K562 (cell line): ENCODE data around the gene NRTN. TPM values are rescaled to one million over a fixed set of nuclear protein-coding genes. Genes with fewer than 3 reads are reported as not detected.
A peak's percentile ranks its signal among the peaks of the same experiment; 100 is the strongest.

Source experiments
- ATAC-seq: fragments of 200-7000 bp; cut with Tn5 transposase; 3 replicates; pipeline ENCODE4 v1.9.1; 2020; ENCODE audit warnings: moderate library complexity
- BruUV-seq: library from RNA; stranded (reverse); fragments of 400-500 nt; replicated peaks from 2 replicates; lab custom pipeline; 2021; lab: Mats Ljungman, UMichigan
- CTCF ChIA-PET: fragments of 300-600 bp; formaldehyde crosslinking; extraction: SDS; loops from one replicate; lab custom pipeline; 2021; ENCODE audit warnings: low intra/inter-chr PET ratio; lab: Yijun Ruan, JAX
- POLR2A ChIA-PET: fragments of 300-600, 350-650 bp; sonication (Branson Sonifier 250); formaldehyde crosslinking; extraction: SDS; loops from one replicate; lab custom pipeline; 2021; ENCODE audit warnings: antibody characterized with exemption, inconsistent platforms; lab: Yijun Ruan, JAX
- DNase-seq, 4 experiments: peaks; one replicate each; pipeline versions ENCODE4 v3.0.0 to v3.0.0-alpha.2; 2011 to 2018; ENCODE audit warnings: low spot score in 3 of 4, mixed read lengths in 3 of 4; ENCODE audit errors: extremely low read depth in 1 of 4
- FAIRE-seq: peaks from 2 replicates; lab custom pipeline; 2011; peaks lifted over from hg19 to GRCh38; lab: Jason Lieb, UNC
- H2AFZ ChIP-seq: 2 replicates; pipeline ENCODE4 v1.6.0; 2011; ENCODE audit warnings: low read depth, low read length, control low read depth, inconsistent platforms
- H3K27ac ChIP-seq: fragments of 200-600 bp; 3 replicates; pipeline ENCODE4 v1.8.0; 2011; ENCODE audit warnings: low read depth, mild to moderate bottlenecking, control low read depth, inconsistent platforms, low read length, moderate library complexity, mixed read lengths; ENCODE audit errors: extremely low read depth
- H3K27me3 ChIP-seq, 2 experiments: fragments of 300-600 bp in 1 of 2; 2 replicates in 1 of 2; 3 replicates in 1 of 2; pipeline versions ENCODE4 v1.6.0 to v1.8.0; 2011; ENCODE audit warnings: inconsistent platforms in 2 of 2, low read length in 2 of 2, mild to moderate bottlenecking in 1 of 2, mixed read lengths in 1 of 2, moderate library complexity in 1 of 2; ENCODE audit not compliant: control insufficient read depth in 2 of 2, insufficient read depth in 2 of 2
- H3K36me3 ChIP-seq: fragments of 300-600 bp; 3 replicates; pipeline ENCODE4 v1.8.0; 2011; ENCODE audit warnings: mild to moderate bottlenecking, low read length, inconsistent platforms; ENCODE audit not compliant: control insufficient read depth, insufficient read depth
- H3K4me1 ChIP-seq, 2 experiments: fragments of 200-600 bp in 1 of 2; replicated peaks in 1 of 2; 2 replicates in 1 of 2; 3 replicates in 1 of 2; pipeline versions ENCODE4 v1.5.1 to v1.8.0; 2011; ENCODE audit warnings: inconsistent platforms in 2 of 2, low read length in 2 of 2, mild to moderate bottlenecking in 1 of 2, mixed read lengths in 1 of 2, moderate library complexity in 1 of 2; ENCODE audit not compliant: control insufficient read depth in 2 of 2, insufficient read depth in 2 of 2
- H3K4me2 ChIP-seq: 2 replicates; pipeline ENCODE4 v1.6.1; 2011; ENCODE audit warnings: low read length, control low read depth, inconsistent platforms, mixed read lengths; ENCODE audit not compliant: insufficient read depth
- H3K4me3 ChIP-seq: fragments of 200-600 bp; sonication (generic), shearing (Covaris generic); 2 replicates; pipeline ENCODE4 v1.5.1; 2016; ENCODE audit warnings: control low read depth, inconsistent platforms
- H3K79me2 ChIP-seq: fragments of 200-600 bp; 3 replicates; pipeline ENCODE4 v1.8.0; 2011; ENCODE audit warnings: low read length, inconsistent platforms; ENCODE audit not compliant: control insufficient read depth, insufficient read depth
- H3K9ac ChIP-seq, 2 experiments: 2 replicates each; pipeline versions ENCODE4 v1.6.0 to v1.6.1; 2011; ENCODE audit warnings: low read depth in 2 of 2, low read length in 2 of 2, control low read depth in 1 of 2, inconsistent platforms in 1 of 2, mild to moderate bottlenecking in 1 of 2, mixed read lengths in 1 of 2; ENCODE audit not compliant: insufficient read depth in 1 of 2
- H3K9me1 ChIP-seq: one replicate; pipeline ENCODE4 v1.6.0; 2011; ENCODE audit warnings: inconsistent platforms, mild to moderate bottlenecking, low read length, moderate library complexity; ENCODE audit not compliant: control insufficient read depth, insufficient read depth
- H3K9me3 ChIP-seq: replicated peaks from 2 replicates; pipeline ENCODE4 v1.5.1; 2011; ENCODE audit warnings: low read depth, low read length, inconsistent platforms; ENCODE audit not compliant: control insufficient read depth, insufficient read depth
- H4K20me1 ChIP-seq: replicated peaks from 2 replicates; pipeline ENCODE4 v1.6.1; 2011; ENCODE audit warnings: low read length, inconsistent platforms, mixed read lengths; ENCODE audit not compliant: control insufficient read depth, insufficient read depth
- ARID1B ChIP-seq: fragments of 450-650 bp; IDR thresholded peaks from 2 replicates; pipeline ENCODE4 v1.6.1; 2016; ENCODE audit warnings: antibody characterized with exemption, mild to moderate bottlenecking, inconsistent platforms
- GABPB2 ChIP-seq: fragments of 250-450 bp; sonication (Bioruptor Pico); conservative IDR thresholded peaks from 2 replicates; pipeline ENCODE4 v1.5.1; 2021; ENCODE audit warnings: mild to moderate bottlenecking
- PHF8 ChIP-seq: fragments of 200-600 bp; sonication (generic); IDR thresholded peaks from 2 replicates; pipeline ENCODE4 v1.6.1; 2012; ENCODE audit warnings: mixed run types, mild to moderate bottlenecking, inconsistent platforms, low read length, moderate library complexity, borderline replicate concordance
- POLR2G ChIP-seq: fragments of 200-400 bp; formaldehyde crosslinking; IDR thresholded peaks from 2 replicates; pipeline ENCODE4 v1.6.1; 2017; ENCODE audit warnings: low read depth, mild to moderate bottlenecking, antibody characterized with exemption, low read length, moderate library complexity
- STAT5A ChIP-seq: IDR thresholded peaks from 2 replicates; pipeline ENCODE4 v1.6.1; 2012; ENCODE audit warnings: low read length, inconsistent platforms, borderline replicate concordance
- ZBTB33 ChIP-seq: sonication (generic); formaldehyde crosslinking; IDR thresholded peaks from 2 replicates; pipeline ENCODE4 v1.8.1; 2023; ENCODE audit warnings: mild to moderate bottlenecking, missing genetic modification reagents
- ZNF140 ChIP-seq: fragments of 250-450 bp; sonication (Bioruptor Pico); IDR thresholded peaks from 2 replicates; pipeline ENCODE4 v1.8.0; 2021; ENCODE audit warnings: moderate library complexity, mild to moderate bottlenecking, inconsistent platforms
- WGBS: fragments of 100-300 bp; shearing (Covaris generic); methylation state at CpG from one replicate; pipeline ENCODE4 v1.1.6; 2016; ENCODE audit warnings: low coverage, mixed read lengths; ENCODE audit not compliant: insufficient coverage; ENCODE audit errors: missing lambda C conversion rate; 5-methylcytosine and 5-hydroxymethylcytosine counted together
- in situ Hi-C: fragments of 300-500 bp; cut with MboI; formaldehyde crosslinking; loops from 4 replicates; pipeline ENCODE4 v1.15.0; 2018; ENCODE audit warnings: inconsistent platforms, mixed read lengths
- intact Hi-C: fragments of 100-400 bp; cut with micrococcal nuclease; formaldehyde crosslinking; loops from 2 replicates; pipeline ENCODE4 v1.14.2; 2022
- polyA plus RNA-seq, 8 experiments: library from polyadenylated mRNA; depleted of rRNA in 4 of 8; stranded (reverse) in 5 of 8; unstranded in 3 of 8; fragments of >200 nt; fragmentation: Nextera tagmentation in 2 of 8; fragmentation: Illumina TruSeq in 1 of 8; extraction: Ambion mirVana in 2 of 8; extraction: Trizol in 1 of 8; gene quantifications; 2 replicates each; pipeline versions ENCODE4 v1.2.1 to v1.2.3, GENCODE V29; 2011 to 2014; ENCODE audit warnings: inconsistent platforms in 1 of 8, missing spikeins in 1 of 8
- total RNA-seq, 7 experiments: library from RNA; depleted of rRNA in 6 of 7; stranded (reverse); fragments of >200 nt in 6 of 7; fragmentation: Illumina TruSeq in 2 of 7; extraction: Trizol in 2 of 7; gene quantifications; 2 replicates each; pipeline versions ENCODE4 v1.2.1 to v1.2.3, GENCODE V29; 2011 to 2021; ENCODE audit warnings: low replicate concordance in 1 of 7

The NRTN gene
- total and polyA plus RNA-seq, 9 of the 15 experiments (the other 6 are each of a cell fraction or from before 2014, with no cell fraction given): 0.62 to 8.1 (median 1.6) TPM; not detected in 2

- TF ChIP-seq PHF8: no peak
- TF ChIP-seq GABPB2: no peak
- no peak for TF ChIP-seq ARID1B
- TF ChIP-seq ZNF140 (CRISPR knock-in tag): no peak
These were observed 19.4 kb upstream of the NRTN start (continued) for GRCh38 chr19:5785423-5785822.

GRCh38 chr19:5786593-5787408 is 18.1 kb upstream of the NRTN start:
- in situ Hi-C loops: no loop called here
- H2AFZ ChIP-seq: no peak overlapping the region
- no peak overlapping the region for H3K4me2 ChIP-seq
- H3K27me3 ChIP-seq: no peaks in the 10 kb centered on the region
- DNase-seq (no peak), FAIRE-seq (no peak), ATAC-seq (no peak)
- peak overlapping the region in 1 of 2 experiments; percentile 52; a peak in 1 of 4 replicates for H3K9ac ChIP-seq
- H3K4me3 ChIP-seq: no peak overlapping the region
- peaks cover 2 to 69% of the 10 kb centered on the region in 2 experiments; a peak in 2 of 5 replicates for H3K4me1 ChIP-seq
- BruUV-seq: no TSS peak
- TF ChIP-seq ZBTB33 (CRISPR knock-in tag): peak; percentile 74; the same call in 1 of the 2 replicates
- peak; percentile 2 for TF ChIP-seq POLR2G
- TF ChIP-seq STAT5A: no peak
- H3K9me1 ChIP-seq: no peaks in the 10 kb centered on the region
- 0 out of 2 replicates have a peak, but pooled peaks cover 10% of the 10 kb centered on the region for H4K20me1 ChIP-seq
- no peak overlapping the region for H3K27ac ChIP-seq
- intact Hi-C loops: no loop called here
- peaks cover 21% of the 10 kb centered on the region for H3K79me2 ChIP-seq
- H3K36me3 ChIP-seq: peaks cover 68% of the 10 kb centered on the region
- no peaks in the 10 kb centered on the region for H3K9me3 ChIP-seq
- WGBS: 94% methylated on average over 29 of the region's 44 CpGs
- CTCF ChIA-PET: no interaction called here
- POLR2A ChIA-PET: interaction anchor here (0.6 to 0.7 kb wide), 2 partner anchors 13 to 38 kb away, joined by 3 to 4 read pairs; no protein-coding TSS in a partner anchor
